GM19395 (cell line): ENCODE data around the gene CDPF1.
"Not testable (repeated sequence)": the region's sequence is repeated elsewhere in the genome, so short reads cannot be mapped to it uniquely, and the experiment has no call there.

Source experiments
- ATAC-seq: cut with Tn5 transposase; IDR thresholded peaks from one replicate; pipeline ENCODE4 v1.9.1; 2021; ENCODE audit warnings: mild to moderate bottlenecking, moderate library complexity; ENCODE audit not compliant: unreplicated experiment

CDPF1 gene

DNA sequence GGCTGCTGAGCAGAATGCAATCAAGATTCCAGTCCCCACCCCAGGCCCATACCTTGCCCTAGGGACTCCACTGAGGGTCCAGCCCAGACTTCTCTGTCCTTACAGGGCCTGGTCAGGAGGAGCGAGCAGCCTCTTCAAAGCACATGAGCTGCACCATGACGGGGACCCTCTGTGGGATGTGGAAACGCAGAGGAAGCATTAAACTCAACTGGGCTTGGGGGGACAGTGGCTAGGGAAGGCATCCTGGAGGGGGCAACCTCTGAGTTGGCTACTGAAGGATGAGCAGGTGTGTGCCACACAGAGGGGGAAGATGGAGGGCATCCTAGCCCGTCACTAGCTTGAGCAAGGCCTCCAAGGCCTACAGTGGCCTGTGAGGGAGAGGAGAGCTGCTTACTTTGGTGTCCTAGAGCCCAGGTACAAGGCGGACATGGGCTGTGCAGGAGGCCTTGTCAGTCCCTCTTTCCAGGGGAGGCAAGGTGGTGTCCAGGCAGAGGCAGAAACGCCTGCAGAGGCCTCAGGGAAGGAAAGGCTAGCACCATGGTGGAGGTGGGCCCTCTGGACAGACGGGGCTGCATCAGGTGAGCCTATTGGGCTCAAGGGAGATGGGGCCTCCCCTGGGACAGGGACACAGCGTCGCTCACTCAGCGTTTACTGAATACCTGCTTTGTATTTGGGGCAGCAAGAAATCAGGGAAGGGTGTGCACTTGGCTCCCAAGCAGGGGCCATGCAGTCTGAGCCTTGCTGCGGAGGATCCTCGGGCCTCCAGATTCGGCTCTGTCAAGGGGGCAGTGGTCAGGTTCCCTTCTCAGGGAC is 32.0 kb upstream of the CDPF1 start:
- no peak for ATAC-seq

DNA sequence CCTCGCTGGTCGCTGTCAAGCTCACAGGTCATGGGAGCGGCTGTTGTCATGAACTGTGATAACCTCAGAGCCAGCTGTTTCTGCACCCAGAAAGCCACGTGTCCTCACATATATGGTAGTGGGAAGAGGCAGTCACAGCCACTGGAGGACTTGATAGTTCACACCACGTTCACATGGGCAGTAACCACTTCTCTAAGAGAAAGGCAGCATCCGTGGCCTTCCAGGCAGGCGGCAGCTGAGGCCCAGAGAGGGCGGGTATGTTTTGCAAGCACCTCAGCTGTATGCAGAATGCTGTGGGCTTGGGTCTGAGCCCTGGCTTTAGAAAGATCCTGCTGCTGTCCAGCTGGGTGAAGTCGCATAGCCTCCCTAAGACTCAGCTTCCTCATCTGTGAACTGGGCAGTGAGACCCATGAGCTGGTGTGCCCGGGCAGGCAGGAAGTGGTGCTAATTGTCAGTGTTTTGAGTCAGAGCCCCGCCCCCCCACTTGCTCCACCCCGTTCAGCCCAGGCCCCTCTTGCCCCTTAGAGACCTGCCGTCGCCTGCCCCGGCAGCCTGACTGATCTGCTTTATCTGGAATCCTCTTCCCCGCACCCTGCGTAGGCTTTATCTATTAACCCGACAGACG is 31.0 kb upstream of the CDPF1 start:
- no peak for ATAC-seq

DNA sequence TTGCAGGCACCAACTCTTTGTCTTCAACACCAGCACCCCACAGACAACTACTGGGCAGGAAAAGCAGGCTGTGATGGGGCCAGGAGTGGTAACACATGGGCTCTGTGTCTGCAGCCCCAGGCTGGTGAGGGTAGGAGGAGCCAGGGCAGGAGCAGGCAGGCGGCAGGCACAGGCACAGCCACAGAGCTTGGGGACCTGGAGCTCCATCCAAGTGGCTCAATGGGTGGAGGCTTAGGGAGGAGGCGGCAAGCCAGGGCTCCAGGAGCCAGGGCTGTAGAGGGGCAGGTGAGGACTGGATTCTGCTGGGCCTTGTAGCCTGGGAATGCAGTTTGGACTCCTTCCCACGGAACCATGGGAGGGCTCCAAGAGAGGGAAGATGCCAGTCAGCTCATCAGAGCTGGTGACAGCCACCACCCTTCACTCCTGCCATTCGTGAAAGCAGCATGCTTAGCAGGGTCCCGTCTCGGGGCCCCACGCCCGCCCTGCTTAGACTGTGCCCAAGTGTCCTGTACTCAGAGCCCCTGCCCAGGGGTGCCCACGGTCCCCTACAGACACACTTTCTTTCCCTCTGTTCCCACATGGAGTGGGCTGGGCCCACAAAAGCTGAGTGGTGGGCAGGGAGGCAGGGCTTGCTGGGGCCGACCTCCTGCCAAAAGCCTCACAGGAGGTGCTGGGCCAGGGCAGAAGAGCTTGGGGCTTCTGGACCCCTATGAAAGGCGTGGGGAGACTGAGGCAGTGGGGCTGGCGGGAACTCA is 30.1 kb upstream of the CDPF1 start:
- ATAC-seq, result no peak

DNA sequence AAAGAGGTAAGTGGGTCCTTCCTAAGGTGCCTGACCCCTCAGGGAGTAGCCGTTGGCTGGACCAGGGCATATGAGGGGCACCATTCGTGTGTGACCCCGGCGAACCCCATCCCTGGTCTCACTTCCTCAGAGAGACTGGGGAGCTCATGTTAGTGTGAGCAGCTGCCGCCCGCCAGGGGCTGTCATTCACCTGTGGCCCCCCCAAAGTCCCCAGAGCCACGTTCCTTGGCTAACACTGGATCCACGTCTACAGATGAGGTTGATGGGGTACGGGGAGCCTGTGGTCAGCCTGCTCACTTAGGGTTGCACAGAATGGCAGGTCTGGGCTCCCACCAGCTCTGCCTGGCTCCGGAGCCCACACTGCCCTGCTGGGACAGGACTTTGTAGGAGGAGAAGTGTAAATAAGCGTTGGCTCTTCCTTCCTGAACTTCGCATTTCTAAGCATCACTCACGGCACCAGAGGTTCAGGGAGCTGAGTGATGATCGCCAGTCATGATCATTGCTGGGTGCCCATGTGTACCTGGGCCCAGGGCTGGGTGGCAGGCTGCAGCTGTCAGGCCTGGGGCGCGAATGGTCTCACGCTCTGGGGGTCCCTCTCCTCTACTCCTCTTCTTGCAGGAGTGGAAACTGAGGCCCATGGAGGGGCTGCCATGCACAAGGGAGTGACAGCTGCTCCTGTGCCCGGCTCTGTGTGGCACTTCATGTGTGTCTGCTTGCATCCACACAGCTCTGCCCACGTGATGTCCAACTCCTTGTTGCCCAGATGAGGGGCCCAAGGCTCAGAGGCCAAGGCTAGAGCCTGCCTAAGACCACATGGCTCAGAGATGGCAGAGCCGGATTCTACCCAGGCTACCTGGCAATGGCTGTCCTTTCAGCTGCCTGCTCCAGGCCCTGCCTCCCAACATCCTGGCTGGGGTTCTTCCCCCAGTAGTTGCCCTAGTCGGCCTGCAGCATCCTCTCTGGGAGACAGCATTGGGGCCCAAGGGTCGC is 28.9 kb upstream of the CDPF1 start:
- ATAC-seq, result no peak

DNA sequence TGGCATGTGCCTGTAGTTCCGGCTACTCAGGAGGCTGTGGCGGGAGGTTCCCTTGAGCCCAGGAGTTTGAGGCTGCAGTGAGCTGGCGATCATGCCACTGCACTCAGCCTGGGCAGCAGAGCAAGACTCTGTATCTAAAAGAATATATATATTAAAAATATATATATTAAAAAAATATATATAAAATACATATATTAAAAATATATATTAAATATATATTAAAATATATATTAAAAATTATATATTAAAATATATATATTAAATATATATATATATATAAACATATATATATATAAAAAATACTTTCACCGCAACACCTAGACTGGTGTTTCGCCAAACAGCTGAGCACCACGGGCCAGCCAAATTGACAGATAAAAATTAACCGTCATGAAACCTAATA is 26.5 kb upstream of the CDPF1 start:
- ATAC-seq, result no peak

DNA sequence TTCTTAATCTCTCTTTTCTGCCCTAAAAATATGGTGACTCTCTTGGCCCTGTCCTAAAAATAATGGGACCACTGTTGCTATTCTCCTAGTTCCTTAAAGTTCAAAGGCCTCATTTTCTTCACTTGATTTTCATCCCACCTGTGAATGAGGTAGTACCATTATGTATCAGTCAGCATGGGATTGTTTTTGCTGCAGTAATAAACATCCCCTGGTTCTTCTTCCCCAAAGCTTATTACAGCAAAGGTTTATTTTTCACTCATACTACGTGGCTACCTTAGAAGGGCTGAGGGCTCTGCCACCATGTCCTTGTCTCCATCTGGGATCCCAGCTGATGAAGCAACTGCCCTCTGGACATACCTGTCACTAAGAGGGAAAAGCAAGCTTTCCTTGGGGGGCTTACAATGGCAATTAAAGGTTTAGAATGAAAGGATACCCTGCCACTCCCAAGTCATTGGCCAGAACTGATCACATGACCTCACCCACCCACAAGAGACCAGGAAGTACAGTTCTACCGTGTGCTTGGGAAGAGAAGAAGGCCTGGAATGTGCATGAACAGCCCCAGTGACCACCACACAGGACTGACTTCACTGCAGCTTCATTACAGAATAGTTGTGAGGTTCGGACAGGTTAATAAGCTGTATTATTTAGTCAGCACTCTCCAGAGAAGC is 25.5 kb upstream of the CDPF1 start:
- ATAC-seq, result no peak

DNA sequence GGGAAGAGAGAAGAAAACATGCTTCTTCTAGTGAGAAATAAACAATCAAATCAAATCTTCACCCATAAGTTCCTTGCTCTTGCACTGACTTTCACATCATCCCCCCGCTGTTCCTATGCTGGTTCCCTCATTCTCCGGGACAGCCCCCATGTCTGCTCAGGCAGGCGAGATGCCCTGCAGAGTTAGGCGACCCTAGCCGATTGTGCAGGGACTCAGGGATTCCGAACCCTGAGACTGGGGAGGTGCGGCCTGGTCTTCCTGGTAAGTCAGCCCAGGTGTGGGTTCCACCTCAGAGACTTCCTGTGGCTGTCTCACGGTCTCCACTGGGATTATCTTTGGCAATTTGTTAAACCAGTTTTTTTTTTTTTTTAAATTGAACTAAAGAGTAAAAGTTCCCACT is 24.3 kb upstream of the CDPF1 start:
- no peak for ATAC-seq

DNA sequence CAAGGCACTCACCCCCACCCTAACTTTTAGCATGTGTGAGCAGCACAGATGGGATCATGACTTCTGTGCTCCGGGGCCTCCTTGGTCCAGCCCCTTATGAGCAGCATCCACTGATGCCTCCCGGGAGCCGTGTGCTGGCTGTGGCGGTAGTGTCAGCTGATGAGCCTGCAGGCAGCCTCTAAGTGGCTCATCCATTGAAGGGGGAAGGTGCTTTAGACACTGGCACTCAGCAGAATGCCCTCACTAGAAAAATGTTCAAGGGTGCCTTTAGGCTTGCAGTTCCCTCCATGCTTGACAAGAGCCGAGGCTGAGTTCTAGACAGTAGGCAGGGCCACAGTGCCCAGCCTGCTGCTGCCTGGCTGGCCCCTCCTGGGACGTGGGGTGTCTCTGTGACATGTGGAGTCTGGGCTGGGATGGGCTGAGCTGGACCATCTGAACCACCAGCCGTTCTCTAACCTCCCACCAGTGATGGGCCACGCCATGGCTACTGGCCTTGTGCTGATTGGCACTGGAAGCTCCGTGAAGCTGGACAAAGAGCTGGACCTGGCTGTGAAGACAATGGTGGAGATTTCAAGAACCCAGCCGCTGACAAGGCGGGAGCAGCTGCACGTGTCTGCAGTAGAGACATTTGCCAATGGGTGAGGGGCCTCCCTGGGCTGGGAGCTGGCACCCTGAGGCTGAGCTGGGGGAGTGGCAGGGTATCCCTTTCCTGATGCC is 23.5 kb upstream of the CDPF1 start:
- no peak for ATAC-seq

DNA sequence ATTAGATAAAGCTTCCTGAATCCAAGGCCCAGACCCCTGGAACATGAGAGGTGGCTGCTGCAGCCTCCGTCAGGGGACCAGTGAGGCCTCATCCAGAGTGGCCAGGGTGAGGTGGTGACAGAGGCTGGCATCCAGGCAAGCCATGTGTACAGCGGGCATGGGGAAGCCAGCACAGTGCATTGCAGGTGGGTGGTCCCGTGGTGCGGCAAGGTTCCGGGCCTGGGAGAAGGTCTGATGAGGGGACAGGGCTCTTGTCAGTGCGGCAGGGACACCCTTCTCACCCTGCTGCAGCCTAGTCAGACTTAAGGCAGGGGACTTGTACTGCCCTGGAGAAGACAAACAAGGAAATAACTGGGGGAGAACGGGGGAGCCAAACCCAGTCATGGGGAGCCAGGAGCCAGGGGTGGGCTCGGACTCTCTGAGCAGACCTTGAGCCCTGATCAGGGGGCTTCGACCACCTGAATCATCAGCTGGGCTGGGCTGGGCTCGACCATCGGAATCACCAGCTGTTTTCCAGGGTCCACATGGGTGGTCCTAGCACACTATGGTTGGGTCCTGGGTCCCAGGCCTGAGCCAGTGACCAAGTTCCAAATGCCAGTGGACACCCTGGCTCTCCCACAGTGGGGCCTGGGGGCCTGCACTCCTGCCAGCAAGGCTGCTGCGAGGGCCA is 22.8 kb upstream of the CDPF1 start:
- ATAC-seq, result no peak

DNA sequence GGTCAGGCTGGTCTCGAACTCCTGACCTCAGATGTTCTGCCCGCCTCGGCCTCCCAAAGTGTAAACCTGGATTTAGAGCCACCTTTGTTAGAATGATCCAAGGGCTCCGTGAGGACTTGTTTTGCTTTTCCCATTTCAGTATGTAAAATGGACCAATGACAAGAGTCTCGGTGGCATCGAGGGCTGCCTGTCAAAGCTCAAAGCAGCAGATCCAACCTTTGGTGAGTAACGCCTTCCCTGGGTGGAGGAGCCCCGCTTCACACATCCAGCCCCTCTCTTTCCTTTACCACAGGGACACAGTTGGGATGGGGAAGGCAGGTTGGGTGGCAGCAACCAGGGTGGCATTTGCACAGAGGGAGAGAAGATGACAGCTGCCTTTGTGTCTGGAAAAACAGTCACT is 22.1 kb upstream of the CDPF1 start:
- ATAC-seq, result no peak

DNA sequence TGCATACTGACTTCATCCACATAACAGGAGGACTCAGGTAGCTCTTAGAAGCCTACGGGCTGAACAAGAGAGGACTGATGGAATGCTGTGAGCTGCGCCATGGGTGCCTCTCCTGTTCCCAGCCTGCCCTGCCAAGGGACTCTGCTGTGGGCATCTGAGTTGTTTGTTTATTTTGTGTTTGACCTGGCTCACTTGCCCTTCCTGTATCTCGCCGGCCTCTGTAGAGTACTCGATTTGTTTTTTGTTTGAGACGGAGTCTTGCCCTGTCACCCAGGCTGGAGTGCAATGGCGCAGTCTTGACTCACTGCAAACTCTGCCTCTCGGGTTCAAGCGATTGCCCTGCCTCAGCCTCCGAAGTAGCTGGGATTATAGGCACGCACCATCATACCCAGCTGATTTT is 19.5 kb upstream of the CDPF1 start:
- ATAC-seq, result no peak

DNA sequence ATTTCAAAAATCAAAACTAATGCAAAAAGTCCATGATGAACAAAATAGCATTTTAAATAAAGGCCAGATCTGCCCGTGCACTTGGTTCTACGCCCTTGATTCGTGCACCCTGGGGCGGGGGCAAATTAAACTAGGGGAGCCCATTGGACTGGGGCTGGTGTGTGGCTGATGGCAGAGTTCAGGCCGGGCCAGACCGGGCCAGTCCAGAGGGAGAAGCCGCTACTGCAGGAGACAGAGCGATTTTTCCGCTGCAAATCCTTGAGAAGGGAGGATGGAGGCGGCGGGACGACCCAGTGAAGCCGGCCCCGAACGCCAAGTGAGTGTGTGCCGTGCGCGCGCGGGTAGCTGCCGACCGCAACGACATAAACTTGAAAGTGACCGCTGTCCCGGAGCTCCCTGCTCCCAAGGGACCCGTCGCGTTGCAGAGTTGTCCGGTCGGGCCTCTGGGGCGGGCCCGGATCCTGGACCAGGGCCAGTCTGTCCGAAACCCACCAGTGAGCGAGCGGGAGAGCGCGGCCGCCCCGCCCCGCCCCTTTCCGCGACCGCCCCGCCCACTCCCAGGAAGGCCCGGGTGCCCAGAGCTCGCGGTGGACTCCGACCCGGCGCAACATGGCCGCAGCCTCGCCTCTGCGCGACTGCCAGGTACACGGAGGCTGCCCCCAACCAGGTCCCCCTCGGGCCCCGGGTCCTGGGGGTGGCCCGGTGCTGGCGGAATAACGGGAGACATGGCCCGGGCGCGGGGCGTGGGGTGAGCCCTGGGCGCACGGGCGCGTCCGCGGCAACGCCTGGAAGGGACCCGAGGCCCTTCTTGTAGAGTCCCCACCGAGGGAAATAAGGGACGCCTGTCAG is 17.6 kb upstream of the CDPF1 start, which contains the start of gene TTC38:
TTC38 (plus strand) TSS at position 578 of the 849 bp plus-strand sequence; CDS start at position 610, 32 bp downstream.
- peak; percentile 79 for ATAC-seq

DNA sequence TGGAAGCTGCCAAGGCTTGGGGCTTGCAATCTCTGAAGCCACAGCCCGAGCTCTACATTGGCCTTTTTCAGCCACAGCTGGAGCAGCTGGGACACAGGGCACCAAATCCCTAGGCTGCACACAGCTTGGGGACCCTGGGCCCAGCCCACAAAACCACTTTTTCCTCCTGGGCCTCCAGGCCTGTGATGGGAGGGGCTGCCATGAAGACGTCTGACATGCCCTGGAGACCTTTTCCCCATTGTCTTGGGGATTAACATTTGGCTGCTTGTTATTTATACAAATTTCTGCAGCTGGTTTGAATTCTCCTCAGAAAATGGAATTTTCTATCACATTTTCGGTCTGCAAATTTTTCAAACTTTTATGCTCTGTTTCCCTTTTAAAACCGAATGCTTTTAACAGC is 15.5 kb upstream of the CDPF1 start:
- not testable (repeated sequence) for ATAC-seq

DNA sequence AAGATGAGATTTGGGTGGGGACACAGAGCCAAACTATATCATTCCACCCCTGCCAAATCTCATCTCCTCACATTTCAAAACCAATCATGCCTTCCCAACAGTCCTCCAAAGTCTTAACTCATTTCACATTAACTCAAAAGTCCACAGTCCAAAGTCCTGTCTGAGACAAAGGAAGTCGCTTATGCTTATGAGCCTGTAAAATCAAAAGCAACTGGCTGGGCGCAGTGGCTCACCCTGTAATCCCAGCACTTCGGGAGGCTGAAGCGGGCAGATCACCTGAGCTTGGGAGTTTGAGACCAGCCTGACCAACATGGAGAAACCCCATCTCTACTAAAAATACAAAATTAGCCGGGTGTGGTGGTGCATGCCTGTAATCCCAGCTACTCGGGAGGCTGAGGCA is 14.4 kb upstream of the CDPF1 start:
- not testable (repeated sequence) for ATAC-seq

DNA sequence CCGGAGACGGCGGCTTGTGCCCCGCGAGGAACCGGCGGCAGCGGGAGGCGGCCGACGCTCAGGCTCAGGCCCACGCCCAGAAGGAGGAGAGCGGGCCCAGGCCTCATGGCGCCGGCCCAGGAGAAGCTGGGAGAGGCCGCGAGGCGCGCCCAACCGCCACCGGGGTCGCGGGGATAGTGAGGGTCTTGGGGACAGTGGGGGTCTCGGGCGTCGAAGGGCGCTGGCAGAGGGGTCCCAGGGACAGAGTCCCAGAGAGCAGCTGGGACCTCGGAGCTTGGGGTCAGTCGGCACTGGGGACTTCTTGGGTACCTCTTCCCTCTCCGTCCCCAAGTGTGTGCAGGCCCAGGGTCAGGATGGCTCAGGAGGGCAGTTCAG is 13.1 kb upstream of the CDPF1 start, which contains the start of gene PKDREJ:
PKDREJ (minus strand) TSS at position 128 of the 375 bp plus-strand sequence; CDS start at position 107, 21 bp downstream.
- ATAC-seq, result no peak

DNA sequence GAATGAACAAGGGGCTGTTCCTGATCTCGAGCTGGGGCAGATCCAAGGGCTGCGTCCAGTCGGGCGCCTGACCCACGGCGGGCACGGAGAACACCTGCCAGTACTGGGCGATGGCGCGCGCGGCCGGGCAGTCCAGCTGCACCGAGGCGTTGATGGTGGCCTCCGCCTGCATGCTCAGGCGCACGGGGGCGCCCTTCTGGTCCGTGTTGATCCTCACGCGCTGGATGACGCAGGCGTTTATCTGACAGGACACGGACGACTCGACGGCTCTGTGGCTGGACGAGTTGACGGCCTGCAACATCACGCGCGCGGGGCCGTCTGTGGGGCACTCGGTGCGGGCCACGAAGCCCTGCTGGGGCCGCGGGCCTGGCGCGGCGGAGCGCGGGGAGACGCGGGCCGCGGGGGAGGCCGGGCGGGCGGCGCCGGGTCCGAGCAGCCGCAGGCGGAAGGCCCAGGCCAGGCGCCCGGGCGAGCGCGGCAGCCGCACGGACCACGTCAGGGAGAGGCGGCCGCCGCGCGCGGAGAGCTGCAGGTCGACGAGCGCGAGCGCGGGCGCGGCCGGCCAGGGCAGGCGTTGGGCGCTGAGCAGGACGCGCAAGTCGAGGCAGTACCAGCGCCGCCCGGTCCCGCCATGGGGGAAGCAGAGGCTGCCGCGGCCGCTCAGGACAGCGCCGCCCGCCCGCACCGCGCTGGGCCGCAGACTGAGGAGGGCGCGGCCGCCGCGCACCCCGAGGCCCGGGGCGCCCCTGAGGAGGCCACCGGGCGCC is 12.5 kb upstream of the CDPF1 start:
- ATAC-seq, result no peak

DNA sequence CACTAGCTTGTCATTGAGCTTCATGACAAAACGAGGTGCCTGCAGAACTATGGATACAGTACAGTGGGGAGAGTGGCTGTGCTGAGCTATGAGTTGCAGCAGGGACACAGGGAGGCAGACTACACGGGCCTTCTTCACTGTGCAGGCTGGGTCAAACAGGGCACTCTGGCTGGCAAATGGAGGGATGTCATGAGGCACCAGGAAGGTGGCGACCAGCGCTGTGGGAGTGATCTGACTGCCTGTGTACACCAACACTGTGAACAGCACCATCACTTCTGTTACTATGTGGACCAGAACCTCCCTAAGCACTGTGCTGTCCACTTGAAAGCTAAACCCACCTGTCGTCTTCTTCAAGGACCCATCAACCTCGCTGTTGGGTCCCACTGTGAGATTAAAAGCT is 9.9 kb upstream of the CDPF1 start:
- ATAC-seq, result no peak
